AG09319 (cell line): ENCODE measurements around the gene EARS2.

Source experiments
- DNase-seq: peaks from one replicate; pipeline ENCODE4 v3.0.0-alpha.2; 2010; ENCODE audit warnings: low read depth; ENCODE audit errors: extremely low read depth
- TF ChIP-seq, protein P1 (sequence below): IDR thresholded peaks from 2 replicates; pipeline ENCODE4 v1.5.1; 2011; ENCODE audit warnings: low read depth, mild to moderate bottlenecking, inconsistent platforms, low read length, moderate library complexity

The EARS2 gene

DNA sequence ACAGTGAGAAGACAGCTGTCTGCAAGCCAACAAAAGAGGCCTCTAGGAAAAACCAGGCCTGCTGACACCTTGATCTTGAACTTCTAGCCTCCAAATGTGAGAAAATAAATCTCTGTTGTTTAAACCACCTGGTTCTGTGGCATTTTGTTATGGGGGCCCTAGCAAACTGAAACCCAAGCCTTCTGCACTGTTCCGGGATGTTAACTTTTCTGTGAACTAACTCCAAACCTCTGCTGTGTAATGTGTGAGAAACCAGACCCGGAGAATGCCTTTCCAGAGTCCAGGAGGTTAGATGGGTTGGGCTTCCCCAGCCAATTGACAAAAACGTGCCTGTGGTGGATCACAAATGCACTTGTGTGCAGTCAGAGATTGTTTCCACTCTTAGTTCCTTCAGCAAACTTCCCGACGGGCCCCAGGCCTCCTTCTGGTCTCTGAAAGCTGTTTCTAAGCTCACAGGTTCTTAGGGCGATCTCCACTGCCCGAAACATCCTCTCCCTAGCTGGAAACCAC lies 33.2 kb downstream of the EARS2 start:
- DNase-seq, result no peak
- TF ChIP-seq, protein P1, sequence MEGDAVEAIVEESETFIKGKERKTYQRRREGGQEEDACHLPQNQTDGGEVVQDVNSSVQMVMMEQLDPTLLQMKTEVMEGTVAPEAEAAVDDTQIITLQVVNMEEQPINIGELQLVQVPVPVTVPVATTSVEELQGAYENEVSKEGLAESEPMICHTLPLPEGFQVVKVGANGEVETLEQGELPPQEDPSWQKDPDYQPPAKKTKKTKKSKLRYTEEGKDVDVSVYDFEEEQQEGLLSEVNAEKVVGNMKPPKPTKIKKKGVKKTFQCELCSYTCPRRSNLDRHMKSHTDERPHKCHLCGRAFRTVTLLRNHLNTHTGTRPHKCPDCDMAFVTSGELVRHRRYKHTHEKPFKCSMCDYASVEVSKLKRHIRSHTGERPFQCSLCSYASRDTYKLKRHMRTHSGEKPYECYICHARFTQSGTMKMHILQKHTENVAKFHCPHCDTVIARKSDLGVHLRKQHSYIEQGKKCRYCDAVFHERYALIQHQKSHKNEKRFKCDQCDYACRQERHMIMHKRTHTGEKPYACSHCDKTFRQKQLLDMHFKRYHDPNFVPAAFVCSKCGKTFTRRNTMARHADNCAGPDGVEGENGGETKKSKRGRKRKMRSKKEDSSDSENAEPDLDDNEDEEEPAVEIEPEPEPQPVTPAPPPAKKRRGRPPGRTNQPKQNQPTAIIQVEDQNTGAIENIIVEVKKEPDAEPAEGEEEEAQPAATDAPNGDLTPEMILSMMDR, result no peak

DNA sequence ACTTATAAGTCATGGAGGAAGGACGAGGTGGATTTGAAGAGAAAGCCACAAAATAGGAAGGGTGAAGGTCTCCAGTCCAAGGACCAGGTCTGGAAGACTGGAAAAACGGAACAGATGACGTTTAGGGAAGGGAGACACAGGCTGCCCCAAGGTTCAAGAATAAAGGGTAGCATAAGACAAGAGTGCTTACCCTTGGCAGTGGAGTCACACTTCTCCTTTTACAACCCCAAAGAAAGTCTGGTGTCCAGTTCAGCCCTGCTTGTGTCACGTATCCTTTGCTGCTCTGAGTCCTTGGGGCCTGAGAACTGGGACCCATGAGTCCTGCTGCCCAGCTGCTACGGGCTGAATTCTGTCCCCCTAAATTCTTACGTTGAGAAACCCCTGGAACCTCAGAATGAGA lies 33.8 kb downstream of the EARS2 start:
- no peak for DNase-seq

DNA sequence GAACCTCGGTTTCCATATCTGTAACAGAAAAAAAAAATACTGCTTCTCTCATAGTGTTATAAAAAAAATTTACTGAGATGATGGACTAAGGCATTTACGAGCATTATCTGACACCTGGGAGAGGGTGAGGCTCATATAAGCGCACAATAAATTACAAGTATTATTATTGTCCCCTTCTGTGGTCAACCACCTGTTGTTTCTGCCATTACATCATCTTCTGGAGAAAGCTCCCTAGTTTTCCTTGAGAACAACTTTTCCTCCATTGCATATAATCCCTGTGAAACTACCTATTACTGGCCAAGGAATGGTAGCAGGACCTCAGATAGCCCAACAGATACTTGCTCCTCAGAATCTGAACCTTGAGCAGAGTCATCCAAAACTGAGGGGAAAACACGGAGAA lies 35.2 kb downstream of the EARS2 start:
- DNase-seq, result no peak
- TF ChIP-seq, protein P1, result no peak

More for the DNA sequence above, 33.8 kb downstream of the EARS2 start:
- TF ChIP-seq, protein P1, result no peak

DNA sequence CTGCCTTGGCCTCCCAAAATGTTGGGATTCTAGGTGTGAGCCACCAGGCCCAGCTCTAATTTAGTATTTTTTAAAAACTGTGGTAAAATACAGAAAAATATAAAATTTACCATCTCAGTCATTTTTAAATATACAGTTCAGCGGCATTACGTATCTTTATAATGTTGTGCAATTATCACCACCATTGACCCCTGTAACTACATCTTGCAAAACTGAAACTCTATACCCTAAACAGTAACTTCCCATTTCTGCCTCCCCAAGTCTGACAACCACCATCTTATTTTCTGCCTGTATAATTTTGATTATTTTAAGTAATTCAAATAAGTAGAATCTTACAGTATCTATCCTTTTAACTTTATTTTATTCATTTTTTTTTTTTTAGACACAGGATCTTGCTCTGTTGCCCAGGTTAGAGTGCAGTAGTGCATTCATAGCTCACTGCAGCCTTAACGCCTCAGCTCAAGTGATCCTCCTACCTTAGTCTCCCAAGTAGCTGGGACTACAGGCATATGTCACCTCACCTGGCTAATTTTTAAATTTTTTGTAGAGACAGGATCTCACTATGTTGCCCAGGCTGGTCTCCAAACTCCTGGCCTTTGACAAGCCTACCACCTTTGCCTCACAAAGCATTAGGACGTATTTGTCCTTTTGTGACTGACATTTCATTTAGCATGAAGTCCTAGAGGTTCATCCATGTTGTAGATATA lies 36.0 kb downstream of the EARS2 start:
- TF ChIP-seq, protein P1, result no peak
- no peak for DNase-seq

DNA sequence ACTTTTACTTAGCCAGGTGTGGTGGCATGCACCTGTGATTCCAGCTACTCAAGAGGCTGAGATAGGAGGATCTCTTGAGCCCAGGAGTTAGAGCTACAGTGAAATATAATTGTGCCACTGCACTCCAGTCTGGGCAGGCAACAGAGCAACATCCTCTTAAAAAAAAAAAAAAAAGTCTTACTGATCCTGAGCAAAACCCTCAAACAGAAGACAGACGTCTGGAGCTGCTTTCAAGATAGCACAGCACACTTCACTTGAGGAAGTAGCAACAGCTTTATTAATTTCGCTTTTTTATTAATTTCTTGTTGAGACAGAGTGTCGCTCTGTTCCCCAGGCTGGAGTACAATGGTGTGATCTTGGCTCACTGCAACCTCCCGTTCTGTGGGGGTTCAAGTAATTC lies 36.6 kb downstream of the EARS2 start:
- DNase-seq, result no peak

DNA sequence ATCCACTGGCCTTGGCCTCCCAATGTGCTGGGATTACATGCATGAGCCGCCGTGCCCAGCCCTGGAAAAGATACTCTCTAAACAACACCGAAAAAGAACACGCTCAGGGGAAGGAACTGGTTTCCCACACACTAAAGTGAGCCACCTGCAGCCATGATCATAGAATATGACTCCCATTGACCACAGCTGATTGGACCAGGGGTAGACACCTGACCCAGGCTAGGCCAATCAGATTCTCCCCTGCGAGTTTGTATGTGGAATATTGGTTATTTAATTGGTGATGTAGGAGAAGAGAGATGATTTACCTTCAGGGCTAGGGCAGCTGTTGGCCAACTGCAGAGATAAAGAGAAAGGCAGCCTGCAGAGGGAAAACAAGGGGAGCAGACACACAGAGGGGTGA lies 37.9 kb downstream of the EARS2 start:
- TF ChIP-seq, protein P1, result no peak
- no peak for DNase-seq

More for the DNA sequence above, 36.6 kb downstream of the EARS2 start:
- TF ChIP-seq, protein P1, result no peak

DNA sequence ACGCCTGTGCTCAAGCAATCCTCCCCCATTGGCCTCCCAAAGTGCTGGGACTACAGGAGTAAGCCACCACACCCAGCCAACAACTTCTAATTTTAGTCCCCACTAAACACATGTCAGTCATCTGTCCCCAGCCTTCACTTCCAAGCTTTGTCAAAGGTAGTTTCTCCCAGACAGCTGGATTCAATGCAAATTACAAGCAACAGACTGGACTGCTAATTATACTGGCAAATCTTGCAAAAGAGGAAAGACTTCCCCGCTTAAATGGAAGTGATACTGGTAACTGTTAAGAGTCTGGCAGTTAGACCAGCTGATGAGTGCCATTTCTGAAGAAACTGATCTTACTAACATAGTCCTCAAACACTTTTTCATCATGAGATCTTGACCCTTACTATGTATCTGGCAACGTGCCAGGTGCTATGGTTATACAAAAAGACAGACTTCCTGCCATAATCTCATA lies 38.7 kb downstream of the EARS2 start:
- TF ChIP-seq, protein P1, result no peak
- DNase-seq, result no peak
